Eye (tissue), 1 donor: Measurements from ENCODE around the gene ACAD10.
"Not testable (repeated sequence)": the region's sequence is repeated elsewhere in the genome, so short reads cannot be mapped to it uniquely, and the experiment has no call there.

Experiments
- DNase-seq: peaks from one replicate; pipeline ENCODE4 v3.0.0-alpha.2; 2015

ACAD10 gene

GRCh38 chr12:111685811-111686573, at the start of gene ACAD10, which contains the start of gene BRAP:
Gene ACAD10 (plus strand): TSS chr12:111686053. CDS start chr12:111692710, 6,657 bp downstream.
Gene BRAP (minus strand): TSS chr12:111685956. CDS start chr12:111685792, 164 bp downstream.
- peak; percentile 97 for DNase-seq

GRCh38 chr12:111636209-111636945, 49.5 kb upstream of the ACAD10 start:
- peak; percentile 93 for DNase-seq

- peak; percentile 25 for DNase-seq
Observed at GRCh38 chr12:111638556-111638955, 47.3 kb upstream of the ACAD10 start.

GRCh38 chr12:111640506-111640905, 45.3 kb upstream of the ACAD10 start:
- DNase-seq: no peak

DNA sequence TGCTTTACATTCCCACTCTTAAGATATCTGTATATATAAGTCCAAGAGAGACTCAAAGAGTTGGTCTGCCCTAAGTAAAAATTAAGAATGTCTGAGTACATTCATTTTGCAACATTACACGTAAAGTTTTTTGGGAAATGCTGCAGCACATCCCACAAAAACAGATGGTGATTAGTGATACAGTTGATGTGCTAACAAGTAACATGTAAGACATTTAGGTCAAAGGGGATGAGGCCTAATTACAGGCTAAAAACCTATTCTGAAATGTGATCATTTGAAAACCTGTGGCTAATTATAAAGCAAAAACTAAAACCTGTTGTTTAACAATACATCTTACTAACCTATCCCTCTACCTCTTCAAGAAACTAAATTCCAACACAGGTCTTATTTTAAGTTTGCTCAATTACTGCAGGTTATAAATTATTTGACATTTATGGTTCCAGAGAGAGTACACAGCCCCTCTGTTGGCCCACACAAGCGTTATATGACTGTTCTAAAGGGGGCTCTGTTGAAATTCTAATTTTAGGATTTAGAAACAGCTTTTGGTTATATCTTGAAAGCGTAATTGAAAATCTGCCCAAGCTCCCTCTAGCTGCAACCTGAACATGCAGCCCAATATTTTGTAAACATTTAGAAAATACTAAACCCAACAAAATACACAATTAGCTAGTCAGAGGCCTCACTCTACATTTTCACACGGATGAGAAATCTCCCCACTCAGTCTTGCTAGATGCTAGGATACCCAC, 43.0 kb upstream of the ACAD10 start:
- DNase-seq: no peak

DNA sequence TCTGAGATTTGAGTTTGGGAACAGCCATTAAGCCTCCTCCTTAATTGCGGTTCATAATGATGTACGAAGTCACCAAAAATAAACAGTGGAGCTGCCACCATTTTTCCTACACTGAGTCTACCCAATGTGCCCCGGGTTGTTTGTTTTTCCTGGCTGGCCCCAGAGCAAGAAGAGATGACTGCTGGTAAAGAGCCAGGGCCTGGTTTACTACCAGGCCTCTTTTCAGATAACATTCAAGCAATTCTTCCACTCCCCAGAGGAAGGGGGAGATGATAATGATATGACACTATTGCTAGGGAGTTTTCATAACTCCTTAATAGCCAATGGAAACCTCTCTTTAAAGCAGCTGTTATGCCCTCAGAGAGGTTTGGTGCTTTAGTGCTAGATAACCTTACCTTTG, 42.4 kb upstream of the ACAD10 start:
- DNase-seq: peak; percentile 19

DNA sequence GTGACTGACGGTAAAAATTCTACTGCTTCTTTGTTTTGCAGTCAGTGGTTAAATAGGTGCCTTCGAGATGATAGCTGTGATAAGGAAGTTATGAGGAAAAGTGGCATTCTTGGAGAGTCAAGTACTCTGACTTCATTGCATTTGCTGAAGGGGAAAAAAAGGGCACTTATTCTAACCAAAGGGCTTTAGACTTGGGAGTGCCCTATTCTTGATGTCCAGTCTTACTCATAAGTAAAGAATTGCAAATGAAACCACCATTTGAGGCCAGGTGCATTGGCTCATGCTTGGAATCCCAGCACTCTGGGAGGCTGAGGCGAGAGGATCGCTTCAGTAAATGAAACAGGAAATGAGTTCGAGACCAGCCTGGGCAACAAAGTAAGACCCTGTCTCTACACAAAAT, 40.4 kb upstream of the ACAD10 start:
- DNase-seq: no peak

- no peak for DNase-seq
Observed at GRCh38 chr12:111650912-111651311, 34.9 kb upstream of the ACAD10 start.

DNA sequence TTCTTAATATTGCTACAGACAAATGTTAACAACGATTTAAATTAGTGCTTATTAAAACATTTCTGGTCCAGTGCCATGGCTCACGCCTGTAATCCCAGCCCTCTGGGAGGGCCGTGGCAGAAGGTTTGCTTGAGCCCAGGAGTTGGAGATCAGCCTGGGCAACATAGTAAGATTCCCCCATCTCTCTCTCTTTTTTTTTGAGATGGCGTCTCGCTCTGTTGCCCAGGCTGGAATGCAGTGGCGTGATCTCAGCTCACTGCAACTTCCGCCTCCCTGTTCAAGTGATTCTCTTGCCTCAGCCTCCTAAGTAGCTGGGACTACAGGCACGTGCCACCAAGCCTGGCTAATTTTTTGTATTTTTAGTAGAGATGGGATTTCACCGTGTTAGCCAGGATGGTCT, 33.3 kb upstream of the ACAD10 start:
- DNase-seq: not testable (repeated sequence)

GRCh38 chr12:111653596-111653995, 32.3 kb upstream of the ACAD10 start:
- DNase-seq: no peak

- DNase-seq: no peak
Observed at GRCh38 chr12:111655356-111655755, 30.5 kb upstream of the ACAD10 start.

DNA sequence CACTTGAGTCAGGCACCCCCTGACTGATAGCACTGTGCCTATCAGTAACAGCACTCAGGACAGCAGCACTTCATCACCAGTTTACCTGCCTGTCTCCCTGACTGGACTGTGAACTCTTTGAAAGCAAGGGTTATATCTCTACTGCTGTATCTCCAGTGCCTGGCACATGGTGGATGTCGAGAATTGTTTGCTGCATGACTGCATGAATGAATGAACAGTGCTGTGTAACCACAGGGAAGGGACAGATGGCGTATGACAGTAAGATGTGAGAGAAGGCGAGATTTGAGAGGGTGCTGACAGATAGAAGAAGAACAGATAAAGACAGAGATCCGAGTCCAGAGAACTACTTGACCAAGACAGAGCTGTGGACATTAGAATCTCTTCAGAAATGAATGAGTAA, 29.8 kb upstream of the ACAD10 start:
- DNase-seq: peak; percentile 50

DNA sequence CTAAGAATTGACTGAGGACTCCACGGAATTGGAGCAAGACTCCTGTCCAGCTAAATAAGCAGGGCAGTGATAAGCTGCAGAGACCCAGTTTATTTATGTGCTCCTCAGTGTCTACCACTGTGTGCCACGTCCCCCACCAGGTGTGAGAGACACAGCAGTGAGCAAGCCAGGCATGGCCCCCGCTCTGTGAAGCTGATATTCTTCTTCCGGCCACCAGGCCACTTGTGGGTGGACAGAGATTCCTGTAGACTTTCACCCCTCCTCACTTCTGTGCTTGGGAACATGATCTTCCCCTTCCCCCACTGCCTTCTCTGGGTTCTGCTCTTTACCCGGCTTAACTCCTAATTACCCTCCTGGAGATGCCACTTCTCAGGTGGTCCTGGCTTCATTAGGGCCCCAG, 21.4 kb upstream of the ACAD10 start:
- no peak for DNase-seq

GRCh38 chr12:111664961-111665865, 20.6 kb upstream of the ACAD10 start:
- no peak for DNase-seq

GRCh38 chr12:111672822-111673381, 13.0 kb upstream of the ACAD10 start:
- DNase-seq: no peak

GRCh38 chr12:111673503-111673902, 12.3 kb upstream of the ACAD10 start:
- peak; percentile 26 for DNase-seq

GRCh38 chr12:111677186-111677585, 8.7 kb upstream of the ACAD10 start:
- no peak for DNase-seq

- not testable (repeated sequence) for DNase-seq
Observed at GRCh38 chr12:111684485-111685198, 1.2 kb upstream of the ACAD10 start.

DNA sequence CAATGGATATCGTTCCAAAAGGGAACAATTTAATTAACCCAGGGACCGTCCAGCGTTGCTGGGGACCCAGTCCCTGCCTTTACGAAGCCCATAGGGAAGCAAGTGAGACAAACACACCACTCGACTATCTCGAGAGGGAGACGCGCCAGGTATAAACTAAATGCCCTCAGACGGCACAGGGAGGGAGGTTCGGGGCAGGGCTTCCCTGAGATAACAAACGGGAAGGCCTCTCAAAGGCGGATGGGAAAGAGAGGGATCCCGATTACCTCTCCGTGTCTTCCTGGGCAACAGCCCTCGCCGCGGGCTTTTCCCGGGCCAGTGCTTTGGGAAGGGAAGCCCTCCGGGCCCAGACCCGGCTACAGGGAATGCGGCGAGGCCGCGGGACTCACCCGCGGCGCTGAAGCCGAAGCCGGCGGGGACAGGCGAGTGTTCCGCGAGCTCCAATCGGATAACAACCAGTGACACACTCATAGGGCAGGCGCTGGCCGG, 487 bp upstream of the ACAD10 start:
- no peak for DNase-seq

- no peak for DNase-seq
Observed at GRCh38 chr12:111686574-111687105, 787 bp downstream of the ACAD10 start.

- no peak for DNase-seq
Observed at GRCh38 chr12:111687255-111687654, 1.4 kb downstream of the ACAD10 start.
